ENCODE results near the gene XRN2. TPM values are rescaled to one million over a fixed set of nuclear protein-coding genes. Genes with fewer than 3 reads are reported as not detected.

XRN2 gene
- total RNA-seq, 3 donors from 2014 or later (not counting 1 experiment from before 2014, with no cell fraction given) = 52.9 to 61.8 (median 57.4) TPM

- H3K27ac ChIP-seq (ENCODE audit: low read length) = no peak overlapping the region
- Mint-ChIP-seq H3K36me3 (no peaks in the 10 kb centered on the region), H3K4me1 (peaks cover 53 to 55% of the 10 kb centered on the region in 2 donors), H3K4me3 (peak overlapping the region; percentile 49), H3K9me3 (no peaks in the 10 kb centered on the region), H3K27ac (peak overlapping the region in 1 of 2 donors; percentile 77), H3K27me3 (ENCODE audit: low read depth in 2 of 2) (no peaks in the 10 kb centered on the region)
- no peaks in the 10 kb centered on the region for H3K27me3 ChIP-seq (ENCODE audit: control insufficient read depth, insufficient read depth, low read length)
- no peak overlapping the region for H3K4me3 ChIP-seq (ENCODE audit: low read length)
- ATAC-seq (no peak), DNase-seq (no peak)
- H3K4me1 ChIP-seq (ENCODE audit: control insufficient read depth, insufficient read depth, low read length) = peaks cover 3% of the 10 kb centered on the region
- peaks cover 5% of the 10 kb centered on the region for H3K36me3 ChIP-seq (ENCODE audit: control insufficient read depth, insufficient read depth, low read length)
- H3K9me3 ChIP-seq (ENCODE audit: control insufficient read depth, insufficient read depth, low read length) = no peaks in the 10 kb centered on the region
- no peak for TF ChIP-seq CTCF (IDR thresholded peaks at IDR 0.05)
- intact Hi-C loops (cut with micrococcal nuclease) = loop anchor here (10.0 kb wide), 1 partner anchor 204 kb away; the partner anchor contains the start of gene LINC00237
- WGBS (ENCODE audit: insufficient coverage) = 89% methylated on average over 1 of the region's 2 CpGs
Observed at GRCh38 chr20:21308340-21308739, 5.2 kb downstream of the XRN2 start.

DNA sequence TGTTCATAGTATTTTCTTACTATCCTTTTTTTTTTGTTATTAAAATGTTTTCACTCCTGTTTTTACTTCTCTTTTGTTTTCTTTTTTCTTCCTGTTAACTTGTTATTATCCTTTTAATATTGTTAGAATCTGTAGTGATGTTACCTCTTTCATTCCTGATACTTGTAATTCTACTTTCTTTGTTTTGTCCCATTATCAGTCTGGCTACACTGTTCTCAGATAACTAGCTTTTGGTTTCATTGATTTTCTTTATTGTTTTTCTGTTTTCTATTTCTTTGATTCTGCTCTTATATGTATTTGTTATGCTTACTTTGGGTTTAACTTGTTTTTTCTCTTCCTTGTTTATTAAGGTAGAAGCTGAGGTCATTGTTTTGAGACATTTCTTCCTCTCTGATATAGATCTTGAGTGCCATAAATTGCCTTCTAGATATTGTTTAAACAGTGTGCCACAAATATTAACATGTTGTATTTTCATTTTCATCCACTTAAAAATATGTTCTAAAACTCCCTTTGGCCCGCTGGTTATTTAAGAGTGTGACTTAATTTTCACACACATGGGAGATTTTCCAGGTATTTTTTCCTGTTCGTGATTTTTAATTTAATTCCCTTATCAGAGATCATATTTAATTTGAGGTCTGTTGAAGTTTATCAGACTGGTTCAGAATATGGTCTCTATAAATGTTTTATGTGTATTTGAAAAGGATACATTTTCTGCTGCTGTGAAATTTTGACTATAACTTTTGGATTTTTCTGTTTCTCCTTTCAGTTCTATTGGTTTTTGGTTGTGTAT is 6.7 kb downstream of the XRN2 start:
- no peaks in the 10 kb centered on the region for H3K9me3 Mint-ChIP-seq
- TF ChIP-seq CTCF (IDR thresholded peaks at IDR 0.05) = no peak
- WGBS (ENCODE audit: insufficient coverage) = no CpG with 5 or more reads among the region's 2 CpGs
- Histone ChIP-seq H3K9me3 (ENCODE audit: control insufficient read depth, insufficient read depth, low read length) (no peaks in the 10 kb centered on the region), H3K4me1 (ENCODE audit: control insufficient read depth, insufficient read depth, low read length) (peaks cover 6% of the 10 kb centered on the region), H3K27me3 (ENCODE audit: control insufficient read depth, insufficient read depth, low read length) (no peaks in the 10 kb centered on the region), H3K27ac (ENCODE audit: low read length) (no peak overlapping the region), H3K4me3 (ENCODE audit: low read length) (no peak overlapping the region), H3K36me3 (ENCODE audit: control insufficient read depth, insufficient read depth, low read length) (peaks cover 5% of the 10 kb centered on the region)
- no peaks in the 10 kb centered on the region for H3K36me3 Mint-ChIP-seq
- peaks cover 53 to 58% of the 10 kb centered on the region in 2 donors for H3K4me1 Mint-ChIP-seq
- DNase-seq (no peak), ATAC-seq (no peak)
- H3K4me3 Mint-ChIP-seq = peak overlapping the region; percentile 28
- H3K27ac Mint-ChIP-seq = peak overlapping the region in 1 of 2 donors; percentile 2
- intact Hi-C loops (cut with micrococcal nuclease) = loop anchor here (10.0 kb wide), 1 partner anchor 205 kb away; the partner anchor contains the start of gene LINC00237
- H3K27me3 Mint-ChIP-seq (ENCODE audit: low read depth in 2 of 2) = no peaks in the 10 kb centered on the region

- Mint-ChIP-seq H3K9me3 (no peaks in the 10 kb centered on the region), H3K4me3 (no peak overlapping the region), H3K27ac (no peak overlapping the region), H3K4me1 (peaks cover 74 to 78% of the 10 kb centered on the region in 2 donors), H3K27me3 (ENCODE audit: low read depth in 2 of 2) (no peaks in the 10 kb centered on the region), H3K36me3 (no peaks in the 10 kb centered on the region)
- DNase-seq = no peak
- no peak for TF ChIP-seq CTCF (IDR thresholded peaks at IDR 0.05)
- Histone ChIP-seq H3K36me3 (ENCODE audit: control insufficient read depth, insufficient read depth, low read length) (peaks cover 5% of the 10 kb centered on the region), H3K4me1 (ENCODE audit: control insufficient read depth, insufficient read depth, low read length) (peaks cover 11% of the 10 kb centered on the region), H3K27ac (ENCODE audit: low read length) (no peak overlapping the region), H3K4me3 (ENCODE audit: low read length) (no peak overlapping the region), H3K9me3 (ENCODE audit: control insufficient read depth, insufficient read depth, low read length) (no peaks in the 10 kb centered on the region), H3K27me3 (ENCODE audit: control insufficient read depth, insufficient read depth, low read length) (no peaks in the 10 kb centered on the region)
- intact Hi-C loops (cut with micrococcal nuclease) = no loop called here
- ATAC-seq = no peak
- WGBS (ENCODE audit: insufficient coverage) = 95% methylated on average over 9 of the region's 10 CpGs
Observed at GRCh38 chr20:21312813-21313474, 9.8 kb downstream of the XRN2 start.

Data from natural killer cell (primary cell).